GM23338 (cell line): ENCODE results near the gene MARCHF9. TPM values are rescaled to one million over a fixed set of nuclear protein-coding genes. Genes with fewer than 3 reads are reported as not detected.

ENCODE experiments used
- ATAC-seq: fragments of 200-7000 bp; cut with Tn5 transposase; 3 replicates; pipeline ENCODE4 v1.9.1; 2020
- DNase-seq: peaks from one replicate; pipeline ENCODE4 v3.0.0-alpha.2; 2015; ENCODE audit warnings: low spot score
- H2AFZ ChIP-seq: fragments of 200-600 bp; sonication (generic); 2 replicates; pipeline ENCODE4 v1.8.0; 2016; ENCODE audit warnings: antibody characterized with exemption, mild to moderate bottlenecking, moderate library complexity
- H3F3A ChIP-seq: fragments of 200-600 bp; sonication (generic); replicated peaks from 2 replicates; pipeline ENCODE4 v1.8.0; 2017; ENCODE audit warnings: antibody characterized with exemption, mixed run types, low read depth
- H3K27ac ChIP-seq: fragments of 200-600 bp; sonication (generic); 2 replicates; pipeline ENCODE4 v1.6.1; 2016; ENCODE audit warnings: low read depth
- H3K27me3 ChIP-seq: fragments of 200-600 bp; sonication (generic); 2 replicates; pipeline ENCODE4 v1.8.0; 2016; ENCODE audit warnings: mild to moderate bottlenecking, mixed run types, moderate library complexity; ENCODE audit not compliant: insufficient read depth
- H3K36me3 ChIP-seq: fragments of 200-600 bp; sonication (generic); 2 replicates; pipeline ENCODE4 v1.8.0; 2016; ENCODE audit warnings: mild to moderate bottlenecking; ENCODE audit not compliant: insufficient read depth
- H3K4me1 ChIP-seq: fragments of 200-600 bp; sonication (generic); 2 replicates; pipeline ENCODE4 v1.8.0; 2016; ENCODE audit warnings: mild to moderate bottlenecking, moderate library complexity; ENCODE audit not compliant: insufficient read depth
- H3K4me2 ChIP-seq: fragments of 200-600 bp; sonication (generic); 2 replicates; pipeline ENCODE4 v1.7.1; 2017; ENCODE audit warnings: mixed run types
- H3K4me3 ChIP-seq: fragments of 200-600 bp; sonication (generic); 2 replicates; pipeline ENCODE4 v1.6.1; 2016; ENCODE audit warnings: mixed run types
- H3K79me2 ChIP-seq: fragments of 200-600 bp; sonication (generic); replicated peaks from 2 replicates; pipeline ENCODE4 v1.8.0; 2017; ENCODE audit warnings: mild to moderate bottlenecking; ENCODE audit not compliant: insufficient read depth
- H3K9me2 ChIP-seq: fragments of 200-600 bp; sonication (generic); 2 replicates; pipeline ENCODE4 v1.8.0; 2017; ENCODE audit not compliant: insufficient read depth
- H4K20me1 ChIP-seq: fragments of 200-600 bp; sonication (generic); replicated peaks from 2 replicates; pipeline ENCODE4 v1.8.0; 2017; ENCODE audit warnings: mild to moderate bottlenecking; ENCODE audit not compliant: insufficient read depth
- H3K27ac Mint-ChIP-seq: 2 replicates; pipeline ENCODE4 v1.8.0; 2020; ENCODE audit warnings: inconsistent platforms, mild to moderate bottlenecking, moderate library complexity, mixed read lengths
- H3K27me3 Mint-ChIP-seq: 3 replicates; pipeline ENCODE4 v1.8.0; 2022; ENCODE audit warnings: low read depth, mild to moderate bottlenecking, moderate library complexity, mixed read lengths, inconsistent platforms; ENCODE audit not compliant: insufficient read depth, poor library complexity
- H3K36me3 Mint-ChIP-seq: 3 replicates; pipeline ENCODE4 v1.8.0; 2021; ENCODE audit warnings: low read depth, mild to moderate bottlenecking, inconsistent platforms, moderate library complexity, mixed read lengths
- H3K4me1 Mint-ChIP-seq: 3 replicates; pipeline ENCODE4 v1.8.0; 2020; ENCODE audit warnings: mild to moderate bottlenecking, inconsistent platforms, mixed read lengths
- H3K4me3 Mint-ChIP-seq: 3 replicates; pipeline ENCODE4 v1.8.0; 2021; ENCODE audit warnings: moderate library complexity, mild to moderate bottlenecking, inconsistent platforms, mixed read lengths
- H3K9me3 Mint-ChIP-seq: 3 replicates; pipeline ENCODE4 v1.8.0; 2020; ENCODE audit warnings: moderate library complexity, mild to moderate bottlenecking, inconsistent platforms, mixed read lengths
- POLR2AphosphoS5 ChIP-seq: IDR thresholded peaks from 2 replicates; pipeline ENCODE4 v1.6.1; 2016; ENCODE audit warnings: antibody characterized with exemption, low read depth
- polyA plus RNA-seq: library from polyadenylated mRNA; unstranded; fragments of >200 nt; fragmentation: Nextera tagmentation; extraction: Ambion mirVana; gene quantifications from 2 replicates; pipeline ENCODE4 v1.2.1, GENCODE V29; 2016
- total RNA-seq: library from RNA; depleted of rRNA; stranded (reverse); fragments of >200 nt; shearing (Covaris generic); gene quantifications from 2 replicates; pipeline ENCODE4 v1.2.3, GENCODE V29; 2014
- TF ChIP-seq, protein P1 (sequence below): fragments of 250-450 bp; sonication (Bioruptor Pico); IDR thresholded peaks from 2 replicates; pipeline ENCODE4 v1.5.0; 2020; ENCODE audit warnings: mild to moderate bottlenecking, moderate library complexity
- TF ChIP-seq, protein P2 (sequence below), 2 experiments: fragments of 200-600 bp in 1 of 2; sonication (generic) in 1 of 2; conservative IDR thresholded peaks; 2 replicates each; pipeline versions ENCODE4 v1.5.1 to v1.6.1; 2016 to 2017; ENCODE audit warnings: antibody characterized with exemption in 2 of 2, low read depth in 2 of 2, mild to moderate bottlenecking in 2 of 2, moderate library complexity in 1 of 2

Gene MARCHF9
- total and polyA plus RNA-seq, 2 experiments from 2014 or later, result 2.9 to 3.3 TPM

DNA sequence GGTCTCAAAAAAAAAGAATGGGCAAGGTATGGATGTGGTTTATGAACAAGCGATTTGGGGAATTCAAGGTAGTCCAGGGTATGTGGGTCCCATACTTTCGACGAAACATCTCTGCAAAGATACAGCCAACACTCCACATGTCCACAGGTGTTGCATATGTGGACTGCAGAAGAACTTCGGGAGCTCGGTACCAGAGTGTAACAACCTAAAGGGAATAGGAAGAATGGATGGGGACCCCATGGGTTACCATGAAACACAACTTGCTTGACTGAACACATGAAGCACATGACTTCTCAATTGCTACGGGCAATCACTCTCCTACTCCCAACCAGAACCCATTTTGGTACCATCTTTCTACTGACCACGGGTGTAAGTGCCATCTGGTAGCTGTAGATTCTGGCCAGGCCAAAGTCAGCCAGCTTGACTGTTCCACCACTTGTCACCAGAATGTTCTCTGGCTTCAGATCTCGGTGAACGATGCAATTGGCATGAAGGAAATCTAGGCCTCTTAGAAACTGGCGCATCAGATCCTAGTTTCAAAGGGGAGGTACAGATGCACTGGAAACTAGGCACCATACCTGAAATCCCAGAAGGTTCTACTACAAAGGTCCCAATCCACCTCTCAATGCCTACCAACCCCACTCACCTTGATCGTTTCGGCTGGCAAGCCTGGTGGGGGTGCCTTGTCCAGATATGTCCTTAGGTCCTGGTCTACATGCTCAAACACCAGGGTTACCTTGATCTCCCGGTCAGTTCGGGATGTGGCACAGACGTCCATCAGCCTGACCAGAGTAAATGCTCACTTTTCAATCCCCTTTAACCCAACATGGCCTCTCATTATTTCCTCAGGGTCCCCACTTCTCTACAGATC lies 4.1 kb upstream of the MARCHF9 start:
- Histone ChIP-seq H3K79me2 (peaks cover 26% of the 10 kb centered on the region), H3K36me3 (peaks cover 19% of the 10 kb centered on the region), H2AFZ (no peak overlapping the region), H3F3A (peaks cover 42% of the 10 kb centered on the region), H3K9me2 (no peaks in the 10 kb centered on the region), H3K4me3 (peak overlapping the region; percentile 97), H3K4me2 (peak overlapping the region; percentile 99), H4K20me1 (no peaks in the 10 kb centered on the region; the same call in 1 of the 2 replicates), H3K27ac (peak overlapping the region; percentile 59; the same call in 1 of the 2 replicates), H3K27me3 (peaks cover 26% of the 10 kb centered on the region), H3K4me1 (peaks cover 27% of the 10 kb centered on the region)
- peak overlapping the region; percentile 99 for H3K27ac Mint-ChIP-seq
- TF ChIP-seq, protein P1, sequence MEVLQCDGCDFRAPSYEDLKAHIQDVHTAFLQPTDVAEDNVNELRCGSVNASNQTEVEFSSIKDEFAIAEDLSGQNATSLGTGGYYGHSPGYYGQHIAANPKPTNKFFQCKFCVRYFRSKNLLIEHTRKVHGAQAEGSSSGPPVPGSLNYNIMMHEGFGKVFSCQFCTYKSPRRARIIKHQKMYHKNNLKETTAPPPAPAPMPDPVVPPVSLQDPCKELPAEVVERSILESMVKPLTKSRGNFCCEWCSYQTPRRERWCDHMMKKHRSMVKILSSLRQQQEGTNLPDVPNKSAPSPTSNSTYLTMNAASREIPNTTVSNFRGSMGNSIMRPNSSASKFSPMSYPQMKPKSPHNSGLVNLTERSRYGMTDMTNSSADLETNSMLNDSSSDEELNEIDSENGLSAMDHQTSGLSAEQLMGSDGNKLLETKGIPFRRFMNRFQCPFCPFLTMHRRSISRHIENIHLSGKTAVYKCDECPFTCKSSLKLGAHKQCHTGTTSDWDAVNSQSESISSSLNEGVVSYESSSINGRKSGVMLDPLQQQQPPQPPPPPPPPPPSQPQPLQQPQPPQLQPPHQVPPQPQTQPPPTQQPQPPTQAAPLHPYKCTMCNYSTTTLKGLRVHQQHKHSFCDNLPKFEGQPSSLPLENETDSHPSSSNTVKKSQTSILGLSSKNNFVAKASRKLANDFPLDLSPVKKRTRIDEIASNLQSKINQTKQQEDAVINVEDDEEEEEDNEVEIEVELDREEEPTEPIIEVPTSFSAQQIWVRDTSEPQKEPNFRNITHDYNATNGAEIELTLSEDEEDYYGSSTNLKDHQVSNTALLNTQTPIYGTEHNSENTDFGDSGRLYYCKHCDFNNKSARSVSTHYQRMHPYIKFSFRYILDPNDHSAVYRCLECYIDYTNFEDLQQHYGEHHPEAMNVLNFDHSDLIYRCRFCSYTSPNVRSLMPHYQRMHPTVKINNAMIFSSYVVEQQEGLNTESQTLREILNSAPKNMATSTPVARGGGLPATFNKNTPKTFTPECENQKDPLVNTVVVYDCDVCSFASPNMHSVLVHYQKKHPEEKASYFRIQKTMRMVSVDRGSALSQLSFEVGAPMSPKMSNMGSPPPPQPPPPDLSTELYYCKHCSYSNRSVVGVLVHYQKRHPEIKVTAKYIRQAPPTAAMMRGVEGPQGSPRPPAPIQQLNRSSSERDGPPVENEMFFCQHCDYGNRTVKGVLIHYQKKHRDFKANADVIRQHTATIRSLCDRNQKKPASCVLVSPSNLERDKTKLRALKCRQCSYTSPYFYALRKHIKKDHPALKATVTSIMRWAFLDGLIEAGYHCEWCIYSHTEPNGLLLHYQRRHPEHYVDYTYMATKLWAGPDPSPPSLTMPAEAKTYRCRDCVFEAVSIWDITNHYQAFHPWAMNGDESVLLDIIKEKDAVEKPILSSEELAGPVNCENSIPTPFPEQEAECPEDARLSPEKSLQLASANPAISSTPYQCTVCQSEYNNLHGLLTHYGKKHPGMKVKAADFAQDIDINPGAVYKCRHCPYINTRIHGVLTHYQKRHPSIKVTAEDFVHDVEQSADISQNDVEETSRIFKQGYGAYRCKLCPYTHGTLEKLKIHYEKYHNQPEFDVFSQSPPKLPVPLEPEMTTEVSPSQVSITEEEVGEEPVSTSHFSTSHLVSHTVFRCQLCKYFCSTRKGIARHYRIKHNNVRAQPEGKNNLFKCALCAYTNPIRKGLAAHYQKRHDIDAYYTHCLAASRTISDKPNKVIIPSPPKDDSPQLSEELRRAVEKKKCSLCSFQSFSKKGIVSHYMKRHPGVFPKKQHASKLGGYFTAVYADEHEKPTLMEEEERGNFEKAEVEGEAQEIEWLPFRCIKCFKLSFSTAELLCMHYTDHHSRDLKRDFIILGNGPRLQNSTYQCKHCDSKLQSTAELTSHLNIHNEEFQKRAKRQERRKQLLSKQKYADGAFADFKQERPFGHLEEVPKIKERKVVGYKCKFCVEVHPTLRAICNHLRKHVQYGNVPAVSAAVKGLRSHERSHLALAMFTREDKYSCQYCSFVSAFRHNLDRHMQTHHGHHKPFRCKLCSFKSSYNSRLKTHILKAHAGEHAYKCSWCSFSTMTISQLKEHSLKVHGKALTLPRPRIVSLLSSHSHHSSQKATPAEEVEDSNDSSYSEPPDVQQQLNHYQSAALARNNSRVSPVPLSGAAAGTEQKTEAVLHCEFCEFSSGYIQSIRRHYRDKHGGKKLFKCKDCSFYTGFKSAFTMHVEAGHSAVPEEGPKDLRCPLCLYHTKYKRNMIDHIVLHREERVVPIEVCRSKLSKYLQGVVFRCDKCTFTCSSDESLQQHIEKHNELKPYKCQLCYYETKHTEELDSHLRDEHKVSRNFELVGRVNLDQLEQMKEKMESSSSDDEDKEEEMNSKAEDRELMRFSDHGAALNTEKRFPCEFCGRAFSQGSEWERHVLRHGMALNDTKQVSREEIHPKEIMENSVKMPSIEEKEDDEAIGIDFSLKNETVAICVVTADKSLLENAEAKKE (CRISPR knock-in tag), result no peak
- no peak for TF ChIP-seq POLR2AphosphoS5
- TF ChIP-seq, protein P2, sequence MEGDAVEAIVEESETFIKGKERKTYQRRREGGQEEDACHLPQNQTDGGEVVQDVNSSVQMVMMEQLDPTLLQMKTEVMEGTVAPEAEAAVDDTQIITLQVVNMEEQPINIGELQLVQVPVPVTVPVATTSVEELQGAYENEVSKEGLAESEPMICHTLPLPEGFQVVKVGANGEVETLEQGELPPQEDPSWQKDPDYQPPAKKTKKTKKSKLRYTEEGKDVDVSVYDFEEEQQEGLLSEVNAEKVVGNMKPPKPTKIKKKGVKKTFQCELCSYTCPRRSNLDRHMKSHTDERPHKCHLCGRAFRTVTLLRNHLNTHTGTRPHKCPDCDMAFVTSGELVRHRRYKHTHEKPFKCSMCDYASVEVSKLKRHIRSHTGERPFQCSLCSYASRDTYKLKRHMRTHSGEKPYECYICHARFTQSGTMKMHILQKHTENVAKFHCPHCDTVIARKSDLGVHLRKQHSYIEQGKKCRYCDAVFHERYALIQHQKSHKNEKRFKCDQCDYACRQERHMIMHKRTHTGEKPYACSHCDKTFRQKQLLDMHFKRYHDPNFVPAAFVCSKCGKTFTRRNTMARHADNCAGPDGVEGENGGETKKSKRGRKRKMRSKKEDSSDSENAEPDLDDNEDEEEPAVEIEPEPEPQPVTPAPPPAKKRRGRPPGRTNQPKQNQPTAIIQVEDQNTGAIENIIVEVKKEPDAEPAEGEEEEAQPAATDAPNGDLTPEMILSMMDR (conservative IDR thresholded peaks at IDR 0.05; ENCODE audit: low read depth in 2 of 2), result no peak
- peaks cover 60% of the 10 kb centered on the region for H3K36me3 Mint-ChIP-seq
- ATAC-seq, result no peak
- DNase-seq, result no peak
- H3K27me3 Mint-ChIP-seq, result peaks cover 29% of the 10 kb centered on the region
- H3K4me3 Mint-ChIP-seq, result peak overlapping the region; percentile 99
- no peaks in the 10 kb centered on the region; the same call in 2 of the 3 replicates for H3K9me3 Mint-ChIP-seq
- H3K4me1 Mint-ChIP-seq, result peaks cover 31% of the 10 kb centered on the region
